HCT116 (cell line): ENCODE data around the gene GOLGA8S. TPM values are rescaled to one million over a fixed set of nuclear protein-coding genes. Genes with fewer than 3 reads are reported as not detected.

ENCODE experiments used
- ATAC-seq: fragments of 200-7000 bp; cut with Tn5 transposase; 2 replicates; pipeline ENCODE4 v1.9.1; 2020; ENCODE audit warnings: mild to moderate bottlenecking, moderate library complexity
- BruUV-seq: library from RNA; stranded (reverse); fragments of 400-500 nt; replicated peaks from 2 replicates; lab custom pipeline; 2021; lab: Mats Ljungman, UMichigan
- CTCF ChIA-PET: fragments of 300-600 bp; sonication (Branson Sonifier 250); formaldehyde crosslinking; loops from one replicate; lab custom pipeline; 2021; ENCODE audit warnings: antibody characterized with exemption; lab: Charles Lee
- POLR2A ChIA-PET: fragments of 300-600, 350-600 bp; sonication (Branson Sonifier 250); formaldehyde crosslinking; loops from one replicate; lab custom pipeline; 2021; ENCODE audit warnings: antibody characterized with exemption; lab: Charles Lee
- RAD21 ChIA-PET, 2 experiments: fragments of 300-600 bp; sonication (Branson Sonifier 250); formaldehyde crosslinking; loops; one replicate each; lab custom pipeline; 2023; ENCODE audit warnings: low total read pairs in 2 of 2; ENCODE audit not compliant: uncharacterized antibody in 2 of 2, unreplicated experiment in 2 of 2, low non-redundant PET in 1 of 2; lab: Charles Lee
- DNase-seq: peaks from one replicate; pipeline ENCODE4 v3.0.0-alpha.2; 2010; ENCODE audit warnings: low read depth, low spot score
- H2AFZ ChIP-seq: fragments of 200-600 bp; shearing (Covaris generic), sonication (generic); 2 replicates; pipeline ENCODE4 v1.6.1; 2017; ENCODE audit warnings: low read depth, mixed run types, mixed read lengths, antibody characterized with exemption, low read length; ENCODE audit not compliant: poor library complexity, severe bottlenecking
- H3K27ac ChIP-seq: 2 replicates; pipeline ENCODE4 v1.5.1; 2012; ENCODE audit warnings: low read depth, low read length
- H3K27me3 ChIP-seq: fragments of 200-600 bp; sonication (generic); 2 replicates; pipeline ENCODE4 v1.6.1; 2016; ENCODE audit warnings: mixed run types, low read length, mixed read lengths; ENCODE audit not compliant: insufficient read depth
- H3K36me3 ChIP-seq, 2 experiments: fragments of 200-500 bp in 1 of 2; fragments of 200-600 bp in 1 of 2; sonication (Bioruptor generic) in 1 of 2; sonication (generic) in 1 of 2; 2 replicates each; pipeline versions ENCODE4 v1.5.1 to v1.6.1; 2014 to 2016; ENCODE audit warnings: low read length in 2 of 2, inconsistent platforms in 1 of 2, mixed read lengths in 1 of 2, mixed run types in 1 of 2; ENCODE audit not compliant: insufficient read depth in 2 of 2, control insufficient read depth in 1 of 2
- H3K4me1 ChIP-seq, 2 experiments: fragments of 200-600 bp in 1 of 2; sonication (generic) in 1 of 2; 2 replicates each; pipeline versions ENCODE4 v1.5.1 to v1.6.1; 2012 to 2017; ENCODE audit warnings: low read length in 2 of 2, inconsistent platforms in 1 of 2, mild to moderate bottlenecking in 1 of 2, mixed read lengths in 1 of 2, mixed run types in 1 of 2, moderate library complexity in 1 of 2; ENCODE audit not compliant: insufficient read depth in 2 of 2, control insufficient read depth in 1 of 2
- H3K4me2 ChIP-seq: fragments of 200-600 bp; sonication (generic); 2 replicates; pipeline ENCODE4 v1.6.1; 2017; ENCODE audit warnings: mixed run types, low read length, mixed read lengths
- H3K4me3 ChIP-seq, 2 experiments: fragments of 200-600 bp in 1 of 2; sonication (generic) in 1 of 2; replicated peaks in 1 of 2; 2 replicates each; pipeline ENCODE4 v1.5.1; 2011 to 2016; ENCODE audit warnings: low read length in 2 of 2, control low read depth in 1 of 2, low read depth in 1 of 2, mild to moderate bottlenecking in 1 of 2, mixed read lengths in 1 of 2, mixed run types in 1 of 2
- H3K79me2 ChIP-seq: fragments of 200-600 bp; sonication (generic); 2 replicates; pipeline ENCODE4 v1.6.1; 2017; ENCODE audit warnings: mild to moderate bottlenecking, mixed run types, low read length, moderate library complexity, mixed read lengths; ENCODE audit not compliant: insufficient read depth
- H3K9ac ChIP-seq: fragments of 200-600 bp; sonication (generic); 2 replicates; pipeline ENCODE4 v1.6.1; 2016; ENCODE audit warnings: low read length, mixed read lengths
- H3K9me2 ChIP-seq: fragments of 200-600 bp; sonication (generic), shearing (Covaris generic); 2 replicates; pipeline ENCODE4 v1.6.1; 2017; ENCODE audit warnings: mixed run types, mild to moderate bottlenecking, moderate library complexity; ENCODE audit not compliant: insufficient read depth
- H3K9me3 ChIP-seq, 2 experiments: fragments of 200-500 bp in 1 of 2; fragments of 200-600 bp in 1 of 2; sonication (Bioruptor generic) in 1 of 2; sonication (generic) in 1 of 2; 2 replicates each; pipeline ENCODE4 v1.6.1; 2014 to 2017; ENCODE audit warnings: low read length in 2 of 2, mixed read lengths in 2 of 2, inconsistent platforms in 1 of 2, low read depth in 1 of 2, mild to moderate bottlenecking in 1 of 2, mixed run types in 1 of 2, moderate library complexity in 1 of 2; ENCODE audit not compliant: control insufficient read depth in 1 of 2, insufficient read depth in 1 of 2
- H4K20me1 ChIP-seq: fragments of 200-600 bp; sonication (generic), shearing (Covaris generic); 2 replicates; pipeline ENCODE4 v1.6.1; 2017; ENCODE audit warnings: mixed run types, mild to moderate bottlenecking, moderate library complexity; ENCODE audit not compliant: insufficient read depth
- CEBPB ChIP-seq: IDR thresholded peaks from 2 replicates; pipeline ENCODE4 v1.6.1; 2012; ENCODE audit warnings: low read depth
- EZH2 ChIP-seq: fragments of 200-600 bp; sonication (generic); IDR thresholded peaks from 2 replicates; pipeline ENCODE4 v1.6.1; 2017; ENCODE audit warnings: antibody characterized with exemption, mixed run types
- EZH2phosphoT487 ChIP-seq: fragments of 200-600 bp; IDR thresholded peaks from 2 replicates; pipeline ENCODE4 v1.6.1; 2018; ENCODE audit warnings: antibody characterized with exemption, borderline replicate concordance
- FOSL1 ChIP-seq: IDR thresholded peaks from 2 replicates; pipeline ENCODE4 v1.6.1; 2012; ENCODE audit warnings: low read depth
- JUND ChIP-seq: IDR thresholded peaks from 2 replicates; pipeline ENCODE4 v1.6.1; 2012
- POLR2A ChIP-seq: IDR thresholded peaks from 2 replicates; pipeline ENCODE4 v1.7.0; 2011; ENCODE audit warnings: borderline replicate concordance; ENCODE audit not compliant: insufficient read depth, insufficient read length; ENCODE audit errors: extremely low read depth
- POLR2AphosphoS5 ChIP-seq: IDR thresholded peaks from 2 replicates; pipeline ENCODE4 v1.6.1; 2011; ENCODE audit warnings: mild to moderate bottlenecking, low read depth, low read length, moderate library complexity
- RAD21 ChIP-seq: IDR thresholded peaks from 2 replicates; pipeline ENCODE4 v1.6.1; 2012; ENCODE audit warnings: low read depth, mild to moderate bottlenecking
- SP1 ChIP-seq: IDR thresholded peaks from 2 replicates; pipeline ENCODE4 v1.6.1; 2012; ENCODE audit warnings: low read depth
- ZFX ChIP-seq: fragments of 450-650 bp; IDR thresholded peaks from 2 replicates; pipeline ENCODE4 v1.6.1; 2017
- ZNF274 ChIP-seq: fragments of 200-500 bp; sonication (Bioruptor generic); IDR thresholded peaks from 2 replicates; pipeline ENCODE4 v1.6.1; 2014; ENCODE audit warnings: mild to moderate bottlenecking, low read depth, low read length, inconsistent platforms
- intact Hi-C: fragments of 100-400 bp; cut with micrococcal nuclease; formaldehyde crosslinking; loops from 2 replicates; pipeline ENCODE4 v1.10.0; 2022
- total RNA-seq: library from RNA; stranded (reverse); gene quantifications from one replicate; pipeline ENCODE4 v1.2.1, GENCODE V29; 2021; ENCODE audit not compliant: unreplicated experiment
- TF ChIP-seq, protein P1 (sequence below): IDR thresholded peaks from 2 replicates; pipeline ENCODE4 v1.6.1; 2011; ENCODE audit warnings: mild to moderate bottlenecking, low read length, moderate library complexity; ENCODE audit not compliant: insufficient replicate concordance; ENCODE audit errors: extremely low read depth
- TF ChIP-seq, protein P2 (sequence below): IDR thresholded peaks from 2 replicates; pipeline ENCODE4 v1.6.1; 2012; ENCODE audit warnings: low read depth
- TF ChIP-seq, protein P3 (sequence below), 3 experiments: fragments of 200-600 bp in 1 of 3; sonication (generic) in 1 of 3; IDR thresholded peaks in 2 of 3; conservative IDR thresholded peaks in 1 of 3; 2 replicates each; pipeline ENCODE4 v1.5.1; 2012 to 2017; ENCODE audit warnings: low read depth in 2 of 3, low read length in 2 of 3, antibody characterized with exemption in 1 of 3, borderline replicate concordance in 1 of 3, control low read depth in 1 of 3, mild to moderate bottlenecking in 1 of 3, mixed read lengths in 1 of 3, mixed run types in 1 of 3, moderate library complexity in 1 of 3; ENCODE audit not compliant: insufficient read depth in 1 of 3

Gene GOLGA8S
- total RNA-seq, 1 experiment from 2014 or later, result 0.15 TPM

DNA sequence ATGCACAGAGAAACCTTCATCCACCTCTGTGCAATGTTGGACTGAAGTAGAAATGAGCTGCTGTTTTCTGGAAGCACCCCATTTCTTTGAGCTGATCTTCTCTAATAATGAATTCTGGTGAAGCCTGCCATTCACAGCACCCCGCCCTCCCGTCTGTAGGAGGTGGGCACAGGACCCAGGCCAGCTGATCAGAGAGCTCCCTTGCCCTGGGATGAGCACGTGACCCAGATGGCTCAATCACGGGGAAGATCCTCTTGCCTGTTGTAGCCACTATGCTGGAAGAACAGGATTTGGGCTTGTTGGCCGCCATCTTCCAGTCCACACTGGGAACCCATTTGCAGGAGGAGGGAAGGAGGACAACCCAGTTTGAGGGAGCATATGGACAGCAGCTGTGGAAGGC lies 48.0 kb downstream of the GOLGA8S start:
- ATAC-seq, result no peak
- no peaks in the 10 kb centered on the region for H4K20me1 ChIP-seq
- 0 out of 4 replicates have a peak, but pooled peaks cover 0 to 4% of the 10 kb centered on the region in 2 experiments for H3K9me3 ChIP-seq
- DNase-seq, result no peak
- no peak overlapping the region for H3K27ac ChIP-seq
- H3K36me3 ChIP-seq, result no peaks in the 10 kb centered on the region
- CTCF ChIA-PET, result no interaction called here
- BruUV-seq, result no TSS peak
- no peaks in the 10 kb centered on the region for H3K79me2 ChIP-seq
- POLR2A ChIA-PET, result no interaction called here
- H3K4me3 ChIP-seq, result no peak overlapping the region
- no peak overlapping the region for H2AFZ ChIP-seq
- no peaks in the 10 kb centered on the region for H3K4me1 ChIP-seq
- H3K9me2 ChIP-seq, result no peaks in the 10 kb centered on the region
- RAD21 ChIA-PET, result no interaction called here
- intact Hi-C loops, result no loop called here
- no peak overlapping the region for H3K9ac ChIP-seq
- H3K27me3 ChIP-seq, result 0 out of 2 replicates have a peak, but pooled peaks cover 4% of the 10 kb centered on the region
- no peak overlapping the region for H3K4me2 ChIP-seq
- TF ChIP-seq POLR2A (no peak), SP1 (no peak), EZH2phosphoT487 (no peak), FOSL1 (no peak), ZFX (no peak), EZH2 (no peak), JUND (no peak), POLR2AphosphoS5 (no peak), CEBPB (no peak), ZNF274 (no peak), RAD21 (no peak)
- TF ChIP-seq, protein P1, sequence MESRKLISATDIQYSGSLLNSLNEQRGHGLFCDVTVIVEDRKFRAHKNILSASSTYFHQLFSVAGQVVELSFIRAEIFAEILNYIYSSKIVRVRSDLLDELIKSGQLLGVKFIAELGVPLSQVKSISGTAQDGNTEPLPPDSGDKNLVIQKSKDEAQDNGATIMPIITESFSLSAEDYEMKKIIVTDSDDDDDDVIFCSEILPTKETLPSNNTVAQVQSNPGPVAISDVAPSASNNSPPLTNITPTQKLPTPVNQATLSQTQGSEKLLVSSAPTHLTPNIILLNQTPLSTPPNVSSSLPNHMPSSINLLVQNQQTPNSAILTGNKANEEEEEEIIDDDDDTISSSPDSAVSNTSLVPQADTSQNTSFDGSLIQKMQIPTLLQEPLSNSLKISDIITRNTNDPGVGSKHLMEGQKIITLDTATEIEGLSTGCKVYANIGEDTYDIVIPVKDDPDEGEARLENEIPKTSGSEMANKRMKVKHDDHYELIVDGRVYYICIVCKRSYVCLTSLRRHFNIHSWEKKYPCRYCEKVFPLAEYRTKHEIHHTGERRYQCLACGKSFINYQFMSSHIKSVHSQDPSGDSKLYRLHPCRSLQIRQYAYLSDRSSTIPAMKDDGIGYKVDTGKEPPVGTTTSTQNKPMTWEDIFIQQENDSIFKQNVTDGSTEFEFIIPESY, result no peak
- TF ChIP-seq, protein P2, sequence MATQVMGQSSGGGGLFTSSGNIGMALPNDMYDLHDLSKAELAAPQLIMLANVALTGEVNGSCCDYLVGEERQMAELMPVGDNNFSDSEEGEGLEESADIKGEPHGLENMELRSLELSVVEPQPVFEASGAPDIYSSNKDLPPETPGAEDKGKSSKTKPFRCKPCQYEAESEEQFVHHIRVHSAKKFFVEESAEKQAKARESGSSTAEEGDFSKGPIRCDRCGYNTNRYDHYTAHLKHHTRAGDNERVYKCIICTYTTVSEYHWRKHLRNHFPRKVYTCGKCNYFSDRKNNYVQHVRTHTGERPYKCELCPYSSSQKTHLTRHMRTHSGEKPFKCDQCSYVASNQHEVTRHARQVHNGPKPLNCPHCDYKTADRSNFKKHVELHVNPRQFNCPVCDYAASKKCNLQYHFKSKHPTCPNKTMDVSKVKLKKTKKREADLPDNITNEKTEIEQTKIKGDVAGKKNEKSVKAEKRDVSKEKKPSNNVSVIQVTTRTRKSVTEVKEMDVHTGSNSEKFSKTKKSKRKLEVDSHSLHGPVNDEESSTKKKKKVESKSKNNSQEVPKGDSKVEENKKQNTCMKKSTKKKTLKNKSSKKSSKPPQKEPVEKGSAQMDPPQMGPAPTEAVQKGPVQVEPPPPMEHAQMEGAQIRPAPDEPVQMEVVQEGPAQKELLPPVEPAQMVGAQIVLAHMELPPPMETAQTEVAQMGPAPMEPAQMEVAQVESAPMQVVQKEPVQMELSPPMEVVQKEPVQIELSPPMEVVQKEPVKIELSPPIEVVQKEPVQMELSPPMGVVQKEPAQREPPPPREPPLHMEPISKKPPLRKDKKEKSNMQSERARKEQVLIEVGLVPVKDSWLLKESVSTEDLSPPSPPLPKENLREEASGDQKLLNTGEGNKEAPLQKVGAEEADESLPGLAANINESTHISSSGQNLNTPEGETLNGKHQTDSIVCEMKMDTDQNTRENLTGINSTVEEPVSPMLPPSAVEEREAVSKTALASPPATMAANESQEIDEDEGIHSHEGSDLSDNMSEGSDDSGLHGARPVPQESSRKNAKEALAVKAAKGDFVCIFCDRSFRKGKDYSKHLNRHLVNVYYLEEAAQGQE, result no peak
- TF ChIP-seq, protein P3, sequence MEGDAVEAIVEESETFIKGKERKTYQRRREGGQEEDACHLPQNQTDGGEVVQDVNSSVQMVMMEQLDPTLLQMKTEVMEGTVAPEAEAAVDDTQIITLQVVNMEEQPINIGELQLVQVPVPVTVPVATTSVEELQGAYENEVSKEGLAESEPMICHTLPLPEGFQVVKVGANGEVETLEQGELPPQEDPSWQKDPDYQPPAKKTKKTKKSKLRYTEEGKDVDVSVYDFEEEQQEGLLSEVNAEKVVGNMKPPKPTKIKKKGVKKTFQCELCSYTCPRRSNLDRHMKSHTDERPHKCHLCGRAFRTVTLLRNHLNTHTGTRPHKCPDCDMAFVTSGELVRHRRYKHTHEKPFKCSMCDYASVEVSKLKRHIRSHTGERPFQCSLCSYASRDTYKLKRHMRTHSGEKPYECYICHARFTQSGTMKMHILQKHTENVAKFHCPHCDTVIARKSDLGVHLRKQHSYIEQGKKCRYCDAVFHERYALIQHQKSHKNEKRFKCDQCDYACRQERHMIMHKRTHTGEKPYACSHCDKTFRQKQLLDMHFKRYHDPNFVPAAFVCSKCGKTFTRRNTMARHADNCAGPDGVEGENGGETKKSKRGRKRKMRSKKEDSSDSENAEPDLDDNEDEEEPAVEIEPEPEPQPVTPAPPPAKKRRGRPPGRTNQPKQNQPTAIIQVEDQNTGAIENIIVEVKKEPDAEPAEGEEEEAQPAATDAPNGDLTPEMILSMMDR (IDR thresholded peaks at IDR 0.05 in 2 of 3, conservative IDR thresholded peaks at IDR 0.05 in 1 of 3; ENCODE audit: borderline replicate concordance in 1 of 3, insufficient read depth in 1 of 3, low read depth in 2 of 3, low read length in 2 of 3), result no peak
